SIG-M5 treated with dmso at 0.1 percent for 504 hours (cell line): Measurements from ENCODE around the gene PCK2.

Source experiments
- DNase-seq: peaks from one replicate; lab custom pipeline; 2025; ENCODE audit not compliant: unreplicated experiment; lab: John Stamatoyannopoulos, UW

Gene PCK2

GRCh38 chr14:24135834-24136683 is 41.9 kb downstream of the PCK2 start, which contains the start of gene PSME1:
Gene PSME1 (plus strand): TSS chr14:24136194. CDS start chr14:24136263, 69 bp downstream.
- peak; percentile 85 for DNase-seq

GRCh38 chr14:24136684-24137528 is 42.8 kb downstream of the PCK2 start:
- DNase-seq = no peak

- no peak for DNase-seq
These were observed 43.7 kb downstream of the PCK2 start for GRCh38 chr14:24137529-24138395.

- no peak for DNase-seq
These were observed 44.5 kb downstream of the PCK2 start for GRCh38 chr14:24138396-24139271.

GRCh38 chr14:24139272-24139934 is 45.3 kb downstream of the PCK2 start:
- no peak for DNase-seq

- DNase-seq = peak; percentile 99
These were observed 47.2 kb downstream of the PCK2 start, which contains the start of gene EMC9 for GRCh38 chr14:24141097-24141880. Gene EMC9 (minus strand): TSS chr14:24141591. CDS start chr14:24141304, 287 bp downstream.

GRCh38 chr14:24143511-24143910 is 49.4 kb downstream of the PCK2 start:
- no peak for DNase-seq

- DNase-seq = no peak
These were observed 50.3 kb downstream of the PCK2 start for GRCh38 chr14:24144451-24144850.

GRCh38 chr14:24145219-24145618 is 51.1 kb downstream of the PCK2 start:
- no peak for DNase-seq

GRCh38 chr14:24145690-24146452 is 51.8 kb downstream of the PCK2 start:
- DNase-seq = no peak

- DNase-seq = peak; percentile 97
These were observed 52.4 kb downstream of the PCK2 start, which contains the start of gene PSME2 for GRCh38 chr14:24146453-24146977. Gene PSME2 (minus strand): TSS chr14:24146610. CDS start chr14:24146581, 29 bp downstream.

- DNase-seq = peak; percentile 99
These were observed 53.1 kb downstream of the PCK2 start, which contains the start of gene RNF31 for GRCh38 chr14:24146978-24147760. Gene RNF31 (plus strand): TSS chr14:24147498. CDS start chr14:24147699, 201 bp downstream.

- no peak for DNase-seq
These were observed 53.8 kb downstream of the PCK2 start for GRCh38 chr14:24147761-24148428.

- DNase-seq = no peak
These were observed 55.3 kb downstream of the PCK2 start for GRCh38 chr14:24149302-24149969.

- no peak for DNase-seq
These were observed 56.0 kb downstream of the PCK2 start for GRCh38 chr14:24150061-24150460.
